CD8-positive, alpha-beta memory T cell (primary cell): ENCODE data around the gene HBZ. TPM values are rescaled to one million over a fixed set of nuclear protein-coding genes. Genes with fewer than 3 reads are reported as not detected.

ENCODE experiments used
- CTCF ChIA-PET: fragments of 350-600 bp; sonication (Branson Sonifier 250); formaldehyde crosslinking; loops from one replicate; lab custom pipeline; 2021; ENCODE audit warnings: antibody characterized with exemption; lab: Charles Lee
- POLR2A ChIA-PET: fragments of 350-600 bp; sonication (Branson Sonifier 250); formaldehyde crosslinking; loops from one replicate; lab custom pipeline; 2021; ENCODE audit warnings: antibody characterized with exemption; lab: Charles Lee
- DNase-seq, 5 donors: peaks; one replicate each; pipeline versions ENCODE4 v3.0.0 to v3.0.0-alpha.2; 2020 to 2022; ENCODE audit warnings: mixed read lengths in 1 of 5
- H3K27ac ChIP-seq: one replicate; pipeline ENCODE4 v1.7.0; 2013; ENCODE audit warnings: low read depth, mild to moderate bottlenecking, low read length, moderate library complexity
- H3K27me3 ChIP-seq: 2 replicates; pipeline ENCODE4 v1.7.0; 2013; ENCODE audit warnings: low read length, mild to moderate bottlenecking; ENCODE audit not compliant: insufficient read depth, poor library complexity, severe bottlenecking
- H3K36me3 ChIP-seq: 2 replicates; pipeline ENCODE4 v1.7.0; 2013; ENCODE audit warnings: mild to moderate bottlenecking, low read length, moderate library complexity; ENCODE audit not compliant: insufficient read depth
- H3K4me1 ChIP-seq: 2 replicates; pipeline ENCODE4 v1.7.0; 2013; ENCODE audit warnings: mild to moderate bottlenecking, low read length, moderate library complexity; ENCODE audit not compliant: insufficient read depth
- H3K4me3 ChIP-seq: 2 replicates; pipeline ENCODE4 v1.7.0; 2013; ENCODE audit warnings: mild to moderate bottlenecking, low read length
- H3K9me3 ChIP-seq: 2 replicates; pipeline ENCODE4 v1.7.0; 2013; ENCODE audit warnings: mild to moderate bottlenecking, low read length
- H3K27ac Mint-ChIP-seq, 8 donors: one replicate each; pipeline ENCODE4 v1.8.0; 2020 to 2021; ENCODE audit warnings: mixed read lengths in 8 of 8, mild to moderate bottlenecking in 6 of 8, inconsistent platforms in 3 of 8, moderate library complexity in 3 of 8
- H3K27me3 Mint-ChIP-seq, 2 donors: one replicate each; pipeline ENCODE4 v1.8.0; 2020 to 2021; ENCODE audit warnings: mixed read lengths in 2 of 2, mild to moderate bottlenecking in 1 of 2, moderate library complexity in 1 of 2
- H3K36me3 Mint-ChIP-seq, 3 donors: one replicate each; pipeline ENCODE4 v1.8.0; 2020 to 2021; ENCODE audit warnings: mixed read lengths in 3 of 3, inconsistent platforms in 1 of 3, mild to moderate bottlenecking in 1 of 3
- H3K4me1 Mint-ChIP-seq, 3 donors: one replicate each; pipeline ENCODE4 v1.8.0; 2020 to 2021; ENCODE audit warnings: mixed read lengths in 3 of 3, inconsistent platforms in 1 of 3, mild to moderate bottlenecking in 1 of 3
- H3K4me3 Mint-ChIP-seq, 7 donors: one replicate each; pipeline ENCODE4 v1.8.0; 2020 to 2021; ENCODE audit warnings: mixed read lengths in 7 of 7, mild to moderate bottlenecking in 6 of 7, moderate library complexity in 4 of 7, inconsistent platforms in 2 of 7
- H3K9me3 Mint-ChIP-seq, 5 donors: one replicate each; pipeline ENCODE4 v1.8.0; 2020 to 2022; ENCODE audit warnings: mixed read lengths in 5 of 5, mild to moderate bottlenecking in 3 of 5, moderate library complexity in 2 of 5, inconsistent platforms in 1 of 5
- polyA plus RNA-seq: library from polyadenylated mRNA; unstranded; fragments of 300-500 nt; fragmentation: Illumina TruSeq; gene quantifications from one replicate; pipeline ENCODE4 v1.2.3, GENCODE V29; 2021
- total RNA-seq, 2 experiments: library from RNA; stranded (reverse); gene quantifications; one replicate each; pipeline ENCODE4 v1.2.3, GENCODE V29; 2021

HBZ gene
- total and polyA plus RNA-seq, 3 experiments from 2014 or later, result not detected

GRCh38 chr16:187330-187729 is 34.9 kb downstream of the HBZ start:
- Histone ChIP-seq H3K27me3 (no peaks in the 10 kb centered on the region), H3K4me1 (no peaks in the 10 kb centered on the region), H3K36me3 (peaks cover 7% of the 10 kb centered on the region), H3K27ac (no peak overlapping the region), H3K4me3 (no peak overlapping the region), H3K9me3 (no peaks in the 10 kb centered on the region)
- no peak for DNase-seq
- Mint-ChIP-seq H3K9me3 (no peaks in the 10 kb centered on the region), H3K4me1 (peaks cover 0 to 4% (median 3%) of the 10 kb centered on the region in 3 donors), H3K36me3 (peaks cover 0 to 53% (median 14%) of the 10 kb centered on the region in 3 donors), H3K4me3 (no peak overlapping the region), H3K27me3 (peaks cover 0 to 1% of the 10 kb centered on the region in 2 donors), H3K27ac (no peak overlapping the region)
- POLR2A ChIA-PET, result no interaction called here
- CTCF ChIA-PET, result no interaction called here

DNA sequence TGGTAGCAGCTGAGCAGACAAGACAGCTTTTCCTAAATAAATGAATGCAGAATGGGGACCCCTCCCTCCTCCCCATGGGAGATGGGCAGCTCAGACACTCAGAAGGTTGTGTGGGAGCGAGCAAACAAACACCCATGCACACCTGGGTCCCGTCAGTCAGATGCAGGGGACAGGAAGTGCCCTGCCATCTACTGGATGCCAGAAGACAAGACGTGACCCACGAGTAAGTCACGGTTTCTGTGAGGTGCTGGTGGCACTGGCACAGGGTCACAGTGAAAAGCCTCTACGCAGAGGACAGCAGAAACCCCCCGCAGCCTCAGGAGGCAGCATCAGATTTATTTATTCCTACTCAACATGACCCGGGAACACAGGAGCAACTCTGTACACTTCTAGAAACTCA is 36.2 kb downstream of the HBZ start:
- peak in 1 of 5 donors; percentile 38 for DNase-seq
- no peak overlapping the region for H3K4me3 ChIP-seq
- Mint-ChIP-seq H3K36me3 (peaks cover 0 to 64% (median 15%) of the 10 kb centered on the region in 3 donors), H3K9me3 (no peaks in the 10 kb centered on the region), H3K27me3 (no peaks in the 10 kb centered on the region), H3K4me3 (no peak overlapping the region), H3K4me1 (peaks cover 0 to 4% (median 3%) of the 10 kb centered on the region in 3 donors), H3K27ac (peak overlapping the region in 1 of 8 donors; percentile 53)
- H3K27me3 ChIP-seq, result no peaks in the 10 kb centered on the region
- peaks cover 13% of the 10 kb centered on the region for H3K36me3 ChIP-seq
- ChIA-PET CTCF (interaction anchor here (0.6 to 1.4 kb wide), 4 partner anchors 39 to 450 kb away, joined by 3 to 5 read pairs (median 4); no protein-coding TSS in a partner anchor), POLR2A (interaction anchor here (0.7 kb wide), 1 partner anchor 17 kb away, joined by 6 read pairs; no protein-coding TSS in a partner anchor)
- H3K9me3 ChIP-seq, result no peaks in the 10 kb centered on the region
- no peak overlapping the region for H3K27ac ChIP-seq
- H3K4me1 ChIP-seq, result no peaks in the 10 kb centered on the region

DNA sequence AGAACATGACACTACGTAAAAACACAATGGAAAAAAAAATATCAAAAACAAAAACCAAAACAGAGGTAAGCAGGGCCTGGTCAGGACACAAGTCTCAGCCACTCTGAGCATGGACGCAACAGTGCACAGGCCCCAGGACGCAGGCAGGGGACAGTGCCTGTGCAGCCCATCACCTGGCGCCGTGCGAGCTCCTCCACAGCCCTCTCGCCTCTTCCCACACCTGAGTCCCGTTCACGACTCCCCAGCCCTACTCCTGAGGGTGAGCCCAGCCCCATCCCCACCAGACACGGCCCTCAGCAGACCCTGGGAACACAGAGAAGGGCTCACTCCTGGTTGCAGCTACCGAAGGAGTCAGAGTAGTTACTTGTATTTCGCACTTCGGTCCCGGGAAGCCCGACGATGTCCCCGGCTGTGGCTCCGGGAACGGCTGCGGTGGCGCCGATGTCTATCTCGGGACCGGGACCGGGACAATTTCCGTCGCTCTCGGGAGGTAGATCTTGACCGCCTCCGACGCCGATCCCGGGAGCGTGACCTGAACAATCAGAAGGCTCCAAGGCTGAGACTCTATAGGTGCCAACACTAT is 37.3 kb downstream of the HBZ start:
- Mint-ChIP-seq H3K4me1 (peaks cover 0 to 4% (median 3%) of the 10 kb centered on the region in 3 donors), H3K4me3 (no peak overlapping the region), H3K9me3 (no peaks in the 10 kb centered on the region), H3K27ac (peak overlapping the region in 1 of 8 donors; percentile 27), H3K27me3 (no peaks in the 10 kb centered on the region), H3K36me3 (peaks cover 0 to 72% (median 15%) of the 10 kb centered on the region in 3 donors)
- ChIA-PET POLR2A (no interaction called here), CTCF (interaction anchor here (1.0 to 1.6 kb wide), 2 partner anchors 8 to 9 kb away, joined by 3 read pairs; partner anchors contain the start of gene HBQ1)
- H3K27me3 ChIP-seq, result no peaks in the 10 kb centered on the region
- no peak for DNase-seq
- no peaks in the 10 kb centered on the region for H3K4me1 ChIP-seq
- H3K9me3 ChIP-seq, result no peaks in the 10 kb centered on the region
- H3K4me3 ChIP-seq, result no peak overlapping the region
- peaks cover 20% of the 10 kb centered on the region for H3K36me3 ChIP-seq
- H3K27ac ChIP-seq, result no peak overlapping the region

DNA sequence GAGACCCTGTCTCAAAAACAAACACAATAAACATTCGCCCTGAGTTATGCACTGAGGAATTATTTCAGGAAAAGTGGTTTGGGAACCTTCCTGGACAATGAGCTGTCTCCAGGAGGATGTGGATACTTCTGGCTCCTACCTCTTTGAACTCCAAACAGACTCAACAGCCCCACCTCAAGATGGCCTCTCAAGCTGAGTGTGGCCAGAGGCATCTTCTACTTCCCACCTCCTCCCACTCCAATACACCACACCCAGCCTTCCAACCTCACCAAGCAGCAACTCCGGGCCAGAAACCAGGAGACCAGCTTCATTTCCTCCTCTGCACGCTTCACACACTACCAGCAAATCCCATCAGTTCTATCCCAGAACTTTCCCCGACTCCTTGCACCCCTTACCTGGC is 39.4 kb downstream of the HBZ start:
- Histone ChIP-seq H3K9me3 (no peaks in the 10 kb centered on the region), H3K36me3 (peaks cover 35% of the 10 kb centered on the region), H3K4me3 (no peak overlapping the region), H3K4me1 (no peaks in the 10 kb centered on the region), H3K27me3 (no peaks in the 10 kb centered on the region), H3K27ac (no peak overlapping the region)
- Mint-ChIP-seq H3K27me3 (no peaks in the 10 kb centered on the region), H3K4me3 (no peak overlapping the region), H3K9me3 (no peaks in the 10 kb centered on the region), H3K4me1 (peaks cover 0 to 4% (median 3%) of the 10 kb centered on the region in 3 donors), H3K36me3 (peaks cover 0 to 85% (median 15%) of the 10 kb centered on the region in 3 donors), H3K27ac (peak overlapping the region in 3 of 8 donors; percentile 66 to 92 (median 83))
- CTCF ChIA-PET, result interaction anchor here (2.6 to 4.1 kb wide), 2 partner anchors 10 to 85 kb away, joined by 7 to 18 read pairs; no protein-coding TSS in a partner anchor
- DNase-seq, result no peak
- POLR2A ChIA-PET, result interaction anchor here (0.7 kb wide), 1 partner anchor 337 kb away, joined by 7 read pairs; no protein-coding TSS in a partner anchor

DNA sequence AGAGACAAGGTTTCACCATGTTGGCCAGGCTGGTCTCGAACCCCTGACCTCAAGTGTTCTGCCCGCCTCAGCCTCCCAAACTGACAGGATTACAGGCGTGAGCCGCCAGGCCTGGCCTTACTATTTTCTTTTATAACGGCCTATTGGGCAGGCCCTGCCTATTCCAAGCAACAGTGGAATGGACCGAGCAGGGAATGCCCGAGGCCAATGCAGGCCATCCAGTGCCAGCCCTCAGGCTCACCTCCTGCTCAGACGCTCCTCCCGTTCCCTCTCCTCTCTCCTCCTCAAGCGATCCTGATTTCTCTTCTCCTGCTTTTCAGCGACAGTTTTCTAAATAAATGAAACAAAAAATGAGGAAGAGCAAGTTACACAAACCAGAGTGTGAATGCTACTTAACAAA is 40.2 kb downstream of the HBZ start:
- no peak for DNase-seq
- Mint-ChIP-seq H3K36me3 (peaks cover 0 to 85% (median 15%) of the 10 kb centered on the region in 3 donors), H3K27me3 (no peaks in the 10 kb centered on the region), H3K4me1 (peaks cover 0 to 4% (median 3%) of the 10 kb centered on the region in 3 donors), H3K9me3 (peaks cover 0 to 2% (median 0%) of the 10 kb centered on the region in 5 donors), H3K27ac (no peak overlapping the region), H3K4me3 (no peak overlapping the region)
- ChIA-PET CTCF (interaction anchor here (2.6 to 4.1 kb wide), 2 partner anchors 11 to 86 kb away, joined by 7 to 18 read pairs; no protein-coding TSS in a partner anchor), POLR2A (no interaction called here)
- Histone ChIP-seq H3K36me3 (peaks cover 38% of the 10 kb centered on the region), H3K4me1 (no peaks in the 10 kb centered on the region), H3K9me3 (no peaks in the 10 kb centered on the region), H3K4me3 (no peak overlapping the region), H3K27ac (no peak overlapping the region), H3K27me3 (no peaks in the 10 kb centered on the region)

GRCh38 chr16:193441-193840 is 41.0 kb downstream of the HBZ start:
- peak overlapping the region in 1 of 8 donors; percentile 19 for H3K27ac Mint-ChIP-seq
- Histone ChIP-seq H3K4me3 (no peak overlapping the region), H3K27me3 (no peaks in the 10 kb centered on the region), H3K27ac (no peak overlapping the region), H3K36me3 (peaks cover 43% of the 10 kb centered on the region), H3K9me3 (no peaks in the 10 kb centered on the region), H3K4me1 (no peaks in the 10 kb centered on the region)
- H3K4me1 Mint-ChIP-seq, result peaks cover 0 to 4% (median 3%) of the 10 kb centered on the region in 3 donors
- H3K27me3 Mint-ChIP-seq, result no peaks in the 10 kb centered on the region
- no peak overlapping the region for H3K4me3 Mint-ChIP-seq
- no peak for DNase-seq
- peaks cover 0 to 88% (median 15%) of the 10 kb centered on the region in 3 donors for H3K36me3 Mint-ChIP-seq
- peaks cover 0 to 2% (median 0%) of the 10 kb centered on the region in 5 donors for H3K9me3 Mint-ChIP-seq
- ChIA-PET POLR2A (no interaction called here), CTCF (interaction anchor here (2.6 to 4.1 kb wide), 2 partner anchors 11 to 87 kb away, joined by 7 to 18 read pairs; no protein-coding TSS in a partner anchor)

DNA sequence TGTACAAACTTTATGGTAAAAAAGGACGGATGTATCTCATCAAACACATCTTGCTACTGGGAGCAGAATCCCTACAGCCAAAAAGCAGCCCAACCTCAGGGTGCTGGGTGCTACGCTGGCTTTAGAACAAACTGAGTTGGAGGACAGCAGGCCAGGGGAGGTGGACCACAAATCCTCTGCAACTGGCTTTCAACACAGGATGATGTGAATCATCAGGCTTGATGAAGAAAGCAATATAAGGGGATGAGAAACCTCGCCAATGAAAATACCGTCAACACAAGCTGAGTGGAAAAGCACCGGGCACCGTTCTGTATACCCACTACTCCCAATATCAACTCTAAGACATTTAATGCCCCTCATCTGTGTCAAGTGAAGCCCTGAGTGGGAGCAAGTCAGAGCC is 42.1 kb downstream of the HBZ start:
- no peaks in the 10 kb centered on the region for H3K27me3 Mint-ChIP-seq
- no peaks in the 10 kb centered on the region for H3K4me1 ChIP-seq

GRCh38 chr16:200388-200787 is 47.9 kb downstream of the HBZ start:
- Histone ChIP-seq H3K4me3 (no peak overlapping the region), H3K36me3 (peaks cover 54% of the 10 kb centered on the region), H3K9me3 (no peaks in the 10 kb centered on the region), H3K4me1 (no peaks in the 10 kb centered on the region), H3K27ac (no peak overlapping the region), H3K27me3 (no peaks in the 10 kb centered on the region)
- CTCF ChIA-PET, result interaction anchor here (1.7 kb wide), 1 partner anchor 28 kb away, joined by 4 read pairs; no protein-coding TSS in a partner anchor
- no peak overlapping the region for H3K4me3 Mint-ChIP-seq
- H3K36me3 Mint-ChIP-seq, result peaks cover 3 to 76% (median 4%) of the 10 kb centered on the region in 3 donors
- no peak for DNase-seq
- H3K4me1 Mint-ChIP-seq, result peaks cover 0 to 3% (median 0%) of the 10 kb centered on the region in 3 donors
- peaks cover 0 to 2% (median 0%) of the 10 kb centered on the region in 5 donors for H3K9me3 Mint-ChIP-seq
- POLR2A ChIA-PET, result no interaction called here
- H3K27me3 Mint-ChIP-seq, result no peaks in the 10 kb centered on the region
- H3K27ac Mint-ChIP-seq, result peak overlapping the region in 1 of 8 donors; percentile 54

More for the DNA sequence above, 42.1 kb downstream of the HBZ start:
- Histone ChIP-seq H3K27me3 (no peaks in the 10 kb centered on the region), H3K36me3 (peaks cover 53% of the 10 kb centered on the region), H3K27ac (no peak overlapping the region), H3K9me3 (no peaks in the 10 kb centered on the region), H3K4me3 (no peak overlapping the region)
- H3K27ac Mint-ChIP-seq, result peak overlapping the region in 1 of 8 donors; percentile 47
- no peak overlapping the region for H3K4me3 Mint-ChIP-seq
- peaks cover 0 to 88% (median 8%) of the 10 kb centered on the region in 3 donors for H3K36me3 Mint-ChIP-seq
- no peak for DNase-seq
- H3K4me1 Mint-ChIP-seq, result no peaks in the 10 kb centered on the region
- ChIA-PET POLR2A (no interaction called here), CTCF (interaction anchor here (4.1 kb wide), 1 partner anchor 13 kb away, joined by 18 read pairs; no protein-coding TSS in a partner anchor)
- H3K9me3 Mint-ChIP-seq, result peaks cover 0 to 2% (median 0%) of the 10 kb centered on the region in 5 donors
